CD4-positive, alpha-beta memory T cell (primary cell): ENCODE measurements around the gene RASA1. TPM values are rescaled to one million over a fixed set of nuclear protein-coding genes. Genes with fewer than 3 reads are reported as not detected.
A peak's percentile ranks its signal among the peaks of the same experiment; 100 is the strongest.
"Not testable (repeated sequence)": the region's sequence is repeated elsewhere in the genome, so short reads cannot be mapped to it uniquely, and the experiment has no call there.

Experiments
- CTCF ChIA-PET: fragments of 350-600 bp; sonication (Branson Sonifier 250); formaldehyde crosslinking; loops from one replicate; lab custom pipeline; 2021; ENCODE audit warnings: inconsistent platforms; ENCODE audit not compliant: partially characterized antibody; lab: Charles Lee
- POLR2A ChIA-PET: fragments of 350-600 bp; sonication (Branson Sonifier 250); formaldehyde crosslinking; loops from one replicate; lab custom pipeline; 2021; ENCODE audit not compliant: partially characterized antibody; lab: Charles Lee
- DNase-seq, 5 donors: peaks; one replicate each; pipeline versions ENCODE4 v3.0.0 to v3.0.0-alpha.2; 2020 to 2022; ENCODE audit warnings: mixed read lengths in 1 of 5
- H3K27ac ChIP-seq: one replicate; pipeline ENCODE4 v1.7.0; 2013; ENCODE audit warnings: low read depth, low read length
- H3K27me3 ChIP-seq: 2 replicates; pipeline ENCODE4 v1.7.0; 2013; ENCODE audit warnings: mild to moderate bottlenecking, low read length, moderate library complexity; ENCODE audit not compliant: insufficient read depth
- H3K36me3 ChIP-seq: 2 replicates; pipeline ENCODE4 v1.7.0; 2013; ENCODE audit warnings: mild to moderate bottlenecking, low read length, moderate library complexity; ENCODE audit not compliant: insufficient read depth
- H3K4me1 ChIP-seq: 2 replicates; pipeline ENCODE4 v1.7.0; 2013; ENCODE audit warnings: mild to moderate bottlenecking, low read length, moderate library complexity; ENCODE audit not compliant: insufficient read depth
- H3K4me3 ChIP-seq, 2 donors: one replicate each; pipeline ENCODE4 v1.7.0; 2013; ENCODE audit warnings: low read length in 2 of 2, mild to moderate bottlenecking in 1 of 2
- H3K9me3 ChIP-seq, 2 donors: one replicate each; pipeline ENCODE4 v1.7.0; 2013; ENCODE audit warnings: low read length in 2 of 2, control low read depth in 1 of 2; ENCODE audit not compliant: control insufficient read depth in 1 of 2
- H3K27ac Mint-ChIP-seq, 7 donors: one replicate each; pipeline ENCODE4 v1.8.0; 2020 to 2021; ENCODE audit warnings: mixed read lengths in 7 of 7, mild to moderate bottlenecking in 6 of 7, inconsistent platforms in 3 of 7, moderate library complexity in 3 of 7
- H3K27me3 Mint-ChIP-seq, 2 donors: one replicate each; pipeline ENCODE4 v1.8.0; 2020 to 2021; ENCODE audit warnings: mixed read lengths in 2 of 2
- H3K36me3 Mint-ChIP-seq, 2 donors: one replicate each; pipeline ENCODE4 v1.8.0; 2020 to 2021; ENCODE audit warnings: mixed read lengths in 2 of 2, inconsistent platforms in 1 of 2, mild to moderate bottlenecking in 1 of 2
- H3K4me1 Mint-ChIP-seq, 4 donors: one replicate each; pipeline ENCODE4 v1.8.0; 2020 to 2021; ENCODE audit warnings: mixed read lengths in 4 of 4, mild to moderate bottlenecking in 1 of 4
- H3K4me3 Mint-ChIP-seq, 8 donors: one replicate each; pipeline ENCODE4 v1.8.0; 2020 to 2021; ENCODE audit warnings: mixed read lengths in 8 of 8, mild to moderate bottlenecking in 7 of 8, moderate library complexity in 6 of 8, inconsistent platforms in 3 of 8
- H3K9me3 Mint-ChIP-seq, 8 donors: one replicate each; pipeline ENCODE4 v1.8.0; 2020 to 2021; ENCODE audit warnings: mixed read lengths in 8 of 8, mild to moderate bottlenecking in 5 of 8, inconsistent platforms in 3 of 8, moderate library complexity in 1 of 8
- intact Hi-C: fragments of 100-400 bp; cut with micrococcal nuclease; formaldehyde crosslinking; loops from one replicate; pipeline ENCODE4 v1.15.1; 2023
- polyA plus RNA-seq, 2 donors: library from polyadenylated mRNA; unstranded; fragments of 300-500 nt; fragmentation: Illumina TruSeq; gene quantifications; one replicate each; pipeline ENCODE4 v1.2.3, GENCODE V29; 2021
- total RNA-seq, 2 experiments: library from RNA; stranded (reverse); gene quantifications; one replicate each; pipeline ENCODE4 v1.2.3, GENCODE V29; 2021

RASA1 gene
- total and polyA plus RNA-seq, 4 experiments from 2014 or later: 3.3 to 32.4 (median 21.4) TPM

DNA sequence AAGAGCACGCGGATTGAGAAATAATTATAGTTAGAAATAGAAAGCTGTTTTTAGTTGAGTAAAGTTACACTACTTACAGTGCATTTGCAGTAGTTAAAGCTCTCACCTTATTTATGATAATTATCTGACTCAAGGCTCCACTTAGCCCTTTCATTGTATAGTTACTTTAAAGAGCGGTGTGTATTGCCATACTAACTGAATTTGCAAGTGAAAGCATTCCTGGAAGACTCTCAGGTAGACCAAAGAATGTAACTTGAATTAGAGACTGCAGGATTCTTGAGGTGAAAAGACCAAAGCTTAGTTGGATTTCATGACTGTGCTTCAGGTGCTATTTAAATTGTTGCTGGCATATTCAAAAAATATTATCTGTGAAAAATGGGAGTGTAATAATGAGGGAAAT lies 4.2 kb upstream of the RASA1 start:
- peaks cover 5% of the 10 kb centered on the region for H3K4me1 ChIP-seq
- Mint-ChIP-seq H3K4me3 (no peak overlapping the region), H3K36me3 (peaks cover 0 to 14% of the 10 kb centered on the region in 2 donors), H3K27ac (peak overlapping the region in 1 of 7 donors; percentile 53), H3K9me3 (peaks cover 0 to 5% (median 0%) of the 10 kb centered on the region in 8 donors), H3K27me3 (no peaks in the 10 kb centered on the region), H3K4me1 (peaks cover 10 to 27% (median 13%) of the 10 kb centered on the region in 4 donors)
- no peaks in the 10 kb centered on the region for H3K27me3 ChIP-seq
- no peaks in the 10 kb centered on the region for H3K36me3 ChIP-seq
- CTCF ChIA-PET: no interaction called here
- H3K9me3 ChIP-seq: no peaks in the 10 kb centered on the region
- POLR2A ChIA-PET: no interaction called here
- intact Hi-C loops: no loop called here
- H3K4me3 ChIP-seq: no peak overlapping the region
- no peak for DNase-seq
- H3K27ac ChIP-seq: no peak overlapping the region

DNA sequence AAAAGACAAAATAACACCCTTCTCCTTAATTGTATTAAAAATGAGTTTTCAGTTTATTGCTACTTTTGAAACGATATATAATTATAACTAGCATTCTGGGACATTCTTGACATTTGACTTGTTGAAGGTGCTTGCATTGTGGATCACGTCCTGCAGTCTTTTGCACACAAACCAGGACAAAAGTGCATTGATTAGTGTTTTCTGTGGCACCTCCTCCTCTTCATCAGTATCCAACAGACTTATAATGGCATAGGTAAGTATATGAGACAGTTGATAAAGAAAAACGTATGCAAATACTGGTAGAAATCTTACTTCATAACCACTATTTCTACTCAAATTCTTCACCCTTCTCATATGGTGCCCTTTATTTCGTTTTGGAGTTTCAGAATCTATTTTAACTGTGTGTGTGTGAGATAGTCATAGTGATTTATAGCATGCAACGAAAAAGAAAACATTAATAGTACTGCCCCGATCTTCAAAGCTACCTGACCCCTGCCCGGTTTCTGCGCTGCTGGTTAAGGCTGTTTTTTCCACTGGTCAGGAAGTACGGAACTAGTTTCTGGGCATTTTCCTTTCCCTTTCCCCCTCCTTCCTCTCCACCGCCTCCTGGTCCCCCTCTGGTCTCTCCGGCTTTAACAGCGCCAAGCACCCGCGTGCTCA lies 639 bp upstream of the RASA1 start:
- no peak for DNase-seq
- Mint-ChIP-seq H3K9me3 (peaks cover 0 to 5% (median 0%) of the 10 kb centered on the region in 8 donors), H3K27ac (peak overlapping the region; percentile 88 to 98 (median 95)), H3K27me3 (no peaks in the 10 kb centered on the region), H3K4me3 (peak overlapping the region; percentile 92 to 100 (median 94)), H3K36me3 (peaks cover 0 to 20% of the 10 kb centered on the region in 2 donors), H3K4me1 (peaks cover 22 to 39% (median 30%) of the 10 kb centered on the region in 4 donors)
- intact Hi-C loops: loop anchor here (1.0 to 5.0 kb wide), 6 partner anchors 74 to 650 kb away; partner anchors contain the start of gene COX7C
- ChIA-PET CTCF (interaction anchor here (0.8 to 1.2 kb wide), 4 partner anchors 67 to 157 kb away, joined by 3 to 4 read pairs (median 3); no protein-coding TSS in a partner anchor), POLR2A (interaction anchor here (1.0 to 3.0 kb wide), 8 partner anchors 15 to 192 kb away, joined by 3 to 26 read pairs (median 10); no protein-coding TSS in a partner anchor)
- Histone ChIP-seq H3K4me3 (peak overlapping the region; percentile 79 to 83), H3K27me3 (no peaks in the 10 kb centered on the region), H3K4me1 (peaks cover 31% of the 10 kb centered on the region), H3K36me3 (no peaks in the 10 kb centered on the region), H3K27ac (peak overlapping the region; percentile 69), H3K9me3 (no peaks in the 10 kb centered on the region)

DNA sequence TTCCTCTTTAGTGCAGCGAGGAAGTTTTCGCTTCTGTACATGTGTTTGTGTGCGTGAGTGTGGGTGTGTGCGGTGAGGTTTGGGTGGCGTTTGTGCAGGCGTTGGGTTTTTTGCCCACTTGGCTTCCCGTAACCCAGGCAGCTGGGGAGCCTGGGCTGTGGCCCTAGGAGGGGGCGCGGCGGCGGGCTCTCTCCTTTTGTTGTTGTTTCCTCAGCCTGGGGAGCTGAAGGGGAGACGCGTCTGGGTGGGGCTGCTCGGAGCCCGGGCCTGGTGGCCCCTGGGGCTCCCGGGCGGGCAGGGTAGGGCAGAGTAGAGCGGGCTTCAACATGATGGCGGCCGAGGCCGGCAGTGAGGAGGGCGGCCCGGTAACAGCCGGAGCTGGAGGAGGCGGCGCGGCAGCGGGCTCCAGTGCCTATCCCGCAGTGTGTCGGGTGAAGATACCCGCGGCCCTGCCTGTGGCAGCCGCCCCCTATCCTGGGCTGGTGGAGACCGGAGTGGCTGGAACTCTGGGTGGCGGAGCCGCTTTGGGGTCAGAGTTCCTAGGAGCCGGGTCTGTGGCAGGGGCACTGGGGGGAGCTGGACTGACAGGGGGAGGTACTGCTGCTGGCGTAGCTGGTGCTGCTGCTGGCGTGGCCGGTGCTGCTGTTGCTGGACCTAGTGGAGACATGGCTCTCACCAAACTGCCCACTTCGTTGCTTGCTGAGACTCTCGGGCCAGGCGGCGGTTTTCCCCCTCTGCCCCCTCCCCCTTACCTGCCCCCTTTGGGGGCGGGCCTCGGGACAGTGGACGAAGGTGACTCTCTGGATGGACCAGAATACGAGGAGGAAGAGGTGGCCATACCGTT lies 665 bp downstream of the RASA1 start:
- ChIA-PET CTCF (interaction anchor here (0.7 to 1.4 kb wide), 8 partner anchors 13 to 233 kb away, joined by 3 to 6 read pairs (median 3); partner anchors contain the start of gene CCNH), POLR2A (interaction anchor here (0.6 to 3.0 kb wide), 21 partner anchors 12 to 650 kb away, joined by 3 to 26 read pairs (median 4); no protein-coding TSS in a partner anchor)
- H3K27me3 Mint-ChIP-seq: no peaks in the 10 kb centered on the region
- Histone ChIP-seq H3K4me1 (peaks cover 36% of the 10 kb centered on the region), H3K9me3 (no peaks in the 10 kb centered on the region), H3K36me3 (no peaks in the 10 kb centered on the region), H3K27ac (peak overlapping the region; percentile 69), H3K27me3 (no peaks in the 10 kb centered on the region), H3K4me3 (peak overlapping the region; percentile 79 to 83)
- H3K9me3 Mint-ChIP-seq: peaks cover 0 to 3% (median 0%) of the 10 kb centered on the region in 8 donors
- H3K27ac Mint-ChIP-seq: peak overlapping the region; percentile 88 to 98 (median 95)
- peak in 4 of 5 donors; percentile 78 to 85 (median 81) for DNase-seq
- peaks cover 0 to 20% of the 10 kb centered on the region in 2 donors for H3K36me3 Mint-ChIP-seq
- H3K4me1 Mint-ChIP-seq: peaks cover 26 to 43% (median 35%) of the 10 kb centered on the region in 4 donors
- peak overlapping the region; percentile 92 to 100 (median 94) for H3K4me3 Mint-ChIP-seq
- intact Hi-C loops: loop anchor here (1.0 to 5.0 kb wide), 6 partner anchors 14 to 651 kb away; partner anchors contain the start of genes CCNH and COX7C

GRCh38 chr5:87268970-87269377 lies 1.3 kb downstream of the RASA1 start:
- Mint-ChIP-seq H3K27me3 (no peaks in the 10 kb centered on the region), H3K27ac (peak overlapping the region; percentile 71 to 97 (median 95)), H3K36me3 (peaks cover 0 to 20% of the 10 kb centered on the region in 2 donors), H3K4me3 (peak overlapping the region; percentile 92 to 100 (median 94)), H3K4me1 (peaks cover 29 to 49% (median 36%) of the 10 kb centered on the region in 4 donors), H3K9me3 (peaks cover 0 to 3% (median 0%) of the 10 kb centered on the region in 8 donors)
- intact Hi-C loops: loop anchor here (1.0 to 5.0 kb wide), 6 partner anchors 13 to 652 kb away; partner anchors contain the start of genes CCNH and COX7C
- CTCF ChIA-PET: interaction anchor here (1.2 to 1.4 kb wide), 5 partner anchors 13 to 144 kb away, joined by 3 to 6 read pairs (median 3); partner anchors contain the start of gene CCNH
- Histone ChIP-seq H3K27ac (peak overlapping the region; percentile 69), H3K27me3 (no peaks in the 10 kb centered on the region), H3K4me3 (peak overlapping the region; percentile 79 to 83), H3K36me3 (no peaks in the 10 kb centered on the region), H3K4me1 (peaks cover 40% of the 10 kb centered on the region), H3K9me3 (no peaks in the 10 kb centered on the region)
- POLR2A ChIA-PET: interaction anchor here (0.5 to 3.0 kb wide), 15 partner anchors 11 to 651 kb away, joined by 3 to 26 read pairs (median 8); no protein-coding TSS in a partner anchor
- DNase-seq: no peak

DNA sequence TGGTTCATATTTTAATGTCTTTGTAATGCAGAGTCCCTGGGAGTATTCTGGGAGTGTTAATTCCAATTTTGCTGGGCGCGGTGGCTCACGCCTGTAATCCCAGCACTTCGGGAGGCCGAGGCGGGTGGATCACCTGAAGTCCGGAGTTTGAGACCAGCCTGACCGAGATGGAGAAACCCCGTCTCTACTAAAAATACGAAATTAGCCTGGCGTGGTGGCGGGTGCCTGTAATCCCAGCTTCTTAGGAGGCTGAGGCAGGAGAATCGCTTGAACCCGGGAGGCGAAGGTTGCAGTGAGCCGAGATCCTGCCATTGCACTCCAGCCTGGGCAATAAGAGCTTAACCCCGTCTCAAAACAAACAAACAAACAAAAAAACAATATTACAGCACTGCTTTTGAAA lies 3.2 kb downstream of the RASA1 start:
- Mint-ChIP-seq H3K27ac (peak overlapping the region in 3 of 7 donors; percentile 9 to 55 (median 13)), H3K4me3 (peak overlapping the region in 7 of 8 donors; percentile 1 to 95 (median 26)), H3K36me3 (peaks cover 0 to 22% of the 10 kb centered on the region in 2 donors), H3K4me1 (peaks cover 36 to 68% (median 53%) of the 10 kb centered on the region in 4 donors)
- H3K36me3 ChIP-seq, H3K27ac ChIP-seq, H3K27me3 Mint-ChIP-seq, H3K9me3 ChIP-seq, H3K27me3 ChIP-seq, intact Hi-C loops, CTCF ChIA-PET, H3K9me3 Mint-ChIP-seq, DNase-seq, H3K4me3 ChIP-seq: not testable (repeated sequence)
- POLR2A ChIA-PET: interaction anchor here (1.1 kb wide), 1 partner anchor 130 kb away, joined by 3 read pairs; no protein-coding TSS in a partner anchor
- H3K4me1 ChIP-seq: peaks cover 59% of the 10 kb centered on the region

DNA sequence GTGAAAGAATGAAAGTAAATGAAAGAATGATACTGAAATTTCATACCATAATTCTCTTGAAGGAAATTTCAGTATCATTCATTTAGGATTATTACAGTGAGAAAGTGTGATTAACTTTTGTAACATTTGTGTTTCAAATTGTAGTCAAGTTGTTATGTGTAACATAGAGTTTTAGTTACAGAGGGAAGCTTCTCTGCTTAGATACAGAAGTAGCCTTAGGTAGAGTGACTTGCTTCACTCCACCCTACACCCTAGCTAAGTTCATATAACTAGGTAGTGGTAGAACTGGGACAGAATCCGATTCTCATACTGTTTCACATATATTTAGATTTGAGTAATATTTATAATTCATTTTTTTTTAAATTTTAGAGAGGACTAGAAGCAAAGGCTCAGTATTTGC lies 9.0 kb downstream of the RASA1 start:
- no peak for DNase-seq
- ChIA-PET CTCF (no interaction called here), POLR2A (no interaction called here)
- Histone ChIP-seq H3K4me3 (no peak overlapping the region), H3K36me3 (no peaks in the 10 kb centered on the region), H3K27ac (no peak overlapping the region), H3K4me1 (peaks cover 59% of the 10 kb centered on the region), H3K9me3 (no peaks in the 10 kb centered on the region), H3K27me3 (no peaks in the 10 kb centered on the region)
- intact Hi-C loops: no loop called here
- H3K27me3 Mint-ChIP-seq: no peaks in the 10 kb centered on the region
- peak overlapping the region in 7 of 8 donors; percentile 7 to 68 (median 18) for H3K4me3 Mint-ChIP-seq
- peaks cover 17 to 20% of the 10 kb centered on the region in 2 donors for H3K36me3 Mint-ChIP-seq
- H3K4me1 Mint-ChIP-seq: peaks cover 49 to 81% (median 64%) of the 10 kb centered on the region in 4 donors
- no peaks in the 10 kb centered on the region for H3K9me3 Mint-ChIP-seq
- peak overlapping the region; percentile 0 to 91 (median 37) for H3K27ac Mint-ChIP-seq
